Activated CD8-positive, alpha-beta memory T cell treated with anti-CD3 and anti-CD28 coated beads for 1 hour (primary cell): ENCODE results near the gene CTSH.

Experiments
- DNase-seq, 2 donors: peaks; one replicate each; pipeline ENCODE4 v3.0.0-alpha.2; 2020; ENCODE audit warnings: low read depth in 1 of 2; ENCODE audit errors: extremely low read depth in 1 of 2

The CTSH gene

GRCh38 chr15:78978601-78979179, 33.8 kb upstream of the CTSH start:
- no peak for DNase-seq

- DNase-seq: no peak
Measured at GRCh38 chr15:78977591-78978347, 32.9 kb upstream of the CTSH start.

GRCh38 chr15:78977091-78977571, 32.3 kb upstream of the CTSH start:
- DNase-seq: no peak

- DNase-seq: no peak
Measured at GRCh38 chr15:78976691-78977090, 31.8 kb upstream of the CTSH start.

GRCh38 chr15:78974272-78974918, 29.5 kb upstream of the CTSH start:
- no peak for DNase-seq

GRCh38 chr15:78969687-78970349, 25.0 kb upstream of the CTSH start:
- no peak for DNase-seq

GRCh38 chr15:78968539-78969271, 23.9 kb upstream of the CTSH start:
- DNase-seq: no peak

GRCh38 chr15:78968114-78968513, 23.3 kb upstream of the CTSH start:
- DNase-seq: no peak

- DNase-seq: no peak
Measured at GRCh38 chr15:78960308-78960707, 15.5 kb upstream of the CTSH start.

GRCh38 chr15:78959360-78959759, 14.5 kb upstream of the CTSH start:
- DNase-seq: no peak

- no peak for DNase-seq
Measured at GRCh38 chr15:78957416-78958093, 12.7 kb upstream of the CTSH start.

GRCh38 chr15:78956937-78957336, 12.1 kb upstream of the CTSH start:
- DNase-seq: no peak

- no peak for DNase-seq
Measured at GRCh38 chr15:78955355-78955754, 10.5 kb upstream of the CTSH start.

GRCh38 chr15:78951841-78952238, 7.0 kb upstream of the CTSH start:
- DNase-seq: no peak

GRCh38 chr15:78950902-78951840, 6.3 kb upstream of the CTSH start:
- DNase-seq: no peak

- DNase-seq: no peak
Measured at GRCh38 chr15:78950343-78950742, 5.5 kb upstream of the CTSH start.

GRCh38 chr15:78949461-78949860, 4.6 kb upstream of the CTSH start:
- DNase-seq: no peak

GRCh38 chr15:78947506-78947905, 2.7 kb upstream of the CTSH start:
- DNase-seq: no peak

GRCh38 chr15:78946493-78946892, 1.6 kb upstream of the CTSH start:
- no peak for DNase-seq
